T-helper 2 cell treated with Interferon-gamma antibody and Interleukin-4, amounts not matched to agents 5 μg/mL and 100 μg/mL, for 36 hours (primary cell): ENCODE data around the gene TNFSF13B.
A peak's percentile ranks its signal among the peaks of the same experiment; 100 is the strongest.
"Not testable (repeated sequence)": the region's sequence is repeated elsewhere in the genome, so short reads cannot be mapped to it uniquely, and the experiment has no call there.

Experiments
- DNase-seq: peaks from one replicate; pipeline ENCODE4 v3.0.0; 2021; ENCODE audit warnings: low spot score
- H3K27ac Mint-ChIP-seq: one replicate; pipeline ENCODE4 v1.8.0; 2021; ENCODE audit warnings: mild to moderate bottlenecking, mixed read lengths
- H3K27me3 Mint-ChIP-seq: one replicate; pipeline ENCODE4 v1.8.0; 2021; ENCODE audit warnings: low read depth, mixed read lengths
- H3K36me3 Mint-ChIP-seq: one replicate; pipeline ENCODE4 v1.8.0; 2021; ENCODE audit warnings: low read depth, mixed read lengths
- H3K4me1 Mint-ChIP-seq: one replicate; pipeline ENCODE4 v1.8.0; 2021; ENCODE audit warnings: low read depth, mixed read lengths
- H3K4me3 Mint-ChIP-seq: one replicate; pipeline ENCODE4 v1.8.0; 2022; ENCODE audit warnings: mild to moderate bottlenecking, moderate library complexity, mixed read lengths
- H3K9me3 Mint-ChIP-seq: one replicate; pipeline ENCODE4 v1.8.0; 2021; ENCODE audit warnings: mixed read lengths

The TNFSF13B gene

DNA sequence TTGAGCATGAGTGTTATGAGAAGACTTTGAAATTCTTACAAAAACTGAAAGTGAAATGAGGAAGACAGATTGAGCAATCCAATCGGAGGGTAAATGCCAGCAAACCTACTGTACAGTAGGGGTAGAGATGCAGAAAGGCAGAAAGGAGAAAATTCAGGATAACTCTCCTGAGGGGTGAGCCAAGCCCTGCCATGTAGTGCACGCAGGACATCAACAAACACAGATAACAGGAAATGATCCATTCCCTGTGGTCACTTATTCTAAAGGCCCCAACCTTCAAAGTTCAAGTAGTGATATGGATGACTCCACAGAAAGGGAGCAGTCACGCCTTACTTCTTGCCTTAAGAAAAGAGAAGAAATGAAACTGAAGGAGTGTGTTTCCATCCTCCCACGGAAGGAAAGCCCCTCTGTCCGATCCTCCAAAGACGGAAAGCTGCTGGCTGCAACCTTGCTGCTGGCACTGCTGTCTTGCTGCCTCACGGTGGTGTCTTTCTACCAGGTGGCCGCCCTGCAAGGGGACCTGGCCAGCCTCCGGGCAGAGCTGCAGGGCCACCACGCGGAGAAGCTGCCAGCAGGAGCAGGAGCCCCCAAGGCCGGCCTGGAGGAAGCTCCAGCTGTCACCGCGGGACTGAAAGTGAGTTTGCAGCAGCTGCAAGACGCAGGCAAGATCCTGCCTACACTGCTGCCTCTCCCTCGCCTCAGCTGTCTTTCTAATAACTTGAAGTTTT, at the start of gene TNFSF13B:
Gene TNFSF13B, plus strand, starts transcription at position 118 of the 728 bp plus-strand sequence. Its CDS starts 178 bp downstream, at position 296.
- Mint-ChIP-seq H3K9me3 (no peaks in the 10 kb centered on the region), H3K27ac (peak within 1 kb of the TSS; percentile 87), H3K27me3 (no peaks in the 10 kb centered on the region), H3K4me3 (peak within 1 kb of the TSS; percentile 82), H3K36me3 (no peaks in the 10 kb centered on the region), H3K4me1 (peaks cover 32% of the 10 kb centered on the region)
- peak; percentile 66 for DNase-seq

GRCh38 chr13:108220041-108220440, 49.5 kb upstream of the TNFSF13B start:
- no peak overlapping the region for H3K27ac Mint-ChIP-seq
- peak overlapping the region; percentile 93 for H3K4me3 Mint-ChIP-seq
- no peaks in the 10 kb centered on the region for H3K9me3 Mint-ChIP-seq
- no peaks in the 10 kb centered on the region for H3K27me3 Mint-ChIP-seq
- DNase-seq = no peak
- H3K36me3 Mint-ChIP-seq = peaks cover 3% of the 10 kb centered on the region
- H3K4me1 Mint-ChIP-seq = peaks cover 34% of the 10 kb centered on the region

DNA sequence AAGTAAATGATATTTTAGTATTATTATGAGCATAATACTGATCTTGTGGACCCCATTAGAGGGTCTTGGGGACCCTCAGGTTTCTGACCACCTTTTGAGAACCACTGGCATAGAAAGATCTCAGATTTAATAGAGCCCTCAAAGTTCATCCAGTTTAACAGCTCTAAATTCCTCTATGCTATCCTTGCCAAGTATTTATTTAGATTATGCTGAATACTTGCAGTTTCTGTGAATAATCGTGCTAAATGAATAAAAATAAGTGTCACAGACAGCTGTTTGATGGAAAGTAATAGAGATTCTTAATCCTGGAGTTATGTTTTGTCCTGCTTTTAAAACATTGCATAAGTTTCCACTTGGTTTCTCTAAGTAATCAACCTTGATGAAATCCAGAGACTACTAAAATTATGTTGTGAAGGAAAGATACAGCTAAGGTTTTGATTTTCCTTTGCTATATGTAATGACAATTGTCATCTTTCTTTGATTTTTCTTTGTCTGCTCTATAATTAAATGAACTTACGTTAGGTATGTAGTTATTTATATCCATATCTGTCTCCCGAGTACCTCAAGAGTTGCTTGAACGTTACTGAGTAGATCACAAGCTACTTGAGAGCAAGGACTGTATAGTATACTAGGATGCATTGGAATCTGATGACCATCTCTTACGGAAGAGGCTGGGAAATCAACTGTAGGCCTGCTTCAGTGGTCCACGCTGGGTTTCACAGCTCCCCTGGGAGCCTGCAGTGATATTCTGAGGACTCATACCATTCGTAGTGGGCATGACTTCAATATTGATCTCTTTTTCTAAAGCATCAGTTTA, 45.6 kb upstream of the TNFSF13B start:
- H3K4me1 Mint-ChIP-seq = peaks cover 42% of the 10 kb centered on the region
- no peak for DNase-seq
- no peaks in the 10 kb centered on the region for H3K27me3 Mint-ChIP-seq
- H3K27ac Mint-ChIP-seq = no peak overlapping the region
- no peak overlapping the region for H3K4me3 Mint-ChIP-seq
- H3K9me3 Mint-ChIP-seq = no peaks in the 10 kb centered on the region
- peaks cover 3% of the 10 kb centered on the region for H3K36me3 Mint-ChIP-seq

DNA sequence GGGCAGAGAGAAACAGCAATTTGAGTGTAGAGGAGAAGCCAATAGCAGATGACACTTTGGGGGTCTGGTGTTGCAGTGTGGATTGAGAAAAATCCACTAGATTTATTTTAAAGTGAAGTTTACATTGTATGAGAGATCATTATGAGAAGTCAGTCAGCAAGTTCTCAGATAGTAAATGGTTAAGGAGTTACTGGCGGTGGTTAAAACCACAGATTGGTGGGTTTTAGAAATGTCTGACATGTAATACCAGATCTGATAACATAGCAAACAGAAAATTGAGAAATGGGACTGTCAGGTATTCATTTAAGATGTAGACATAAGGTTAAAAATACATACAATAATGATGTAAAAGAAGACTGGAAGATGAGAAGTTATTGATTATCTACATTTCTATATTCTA, 44.1 kb upstream of the TNFSF13B start:
- peaks cover 26% of the 10 kb centered on the region for H3K4me1 Mint-ChIP-seq
- peak overlapping the region; percentile 6 for H3K4me3 Mint-ChIP-seq
- no peak overlapping the region for H3K27ac Mint-ChIP-seq
- H3K9me3 Mint-ChIP-seq = no peaks in the 10 kb centered on the region
- no peak for DNase-seq
- no peaks in the 10 kb centered on the region for H3K27me3 Mint-ChIP-seq
- peaks cover 12% of the 10 kb centered on the region for H3K36me3 Mint-ChIP-seq

DNA sequence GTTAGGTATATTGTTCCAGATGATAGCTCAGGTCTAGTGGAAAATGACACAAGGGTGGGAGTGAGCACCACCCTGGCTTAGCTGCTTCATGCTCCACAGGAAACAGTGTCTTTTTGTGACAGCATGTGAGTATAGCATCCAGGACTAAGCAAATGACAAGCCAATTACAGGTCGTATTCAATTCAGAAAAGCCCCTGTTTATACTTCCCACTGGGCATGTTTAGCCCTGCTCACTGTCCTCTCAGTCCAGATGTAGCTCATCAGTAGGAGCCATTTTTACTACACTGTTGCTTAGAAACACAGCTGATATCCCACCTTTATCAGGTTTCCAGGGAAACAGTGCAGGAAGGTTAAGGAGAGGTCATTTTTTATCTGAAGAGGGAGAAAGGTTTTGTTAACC, 43.3 kb upstream of the TNFSF13B start:
- no peak overlapping the region for H3K4me3 Mint-ChIP-seq
- H3K9me3 Mint-ChIP-seq = no peaks in the 10 kb centered on the region
- H3K27ac Mint-ChIP-seq = no peak overlapping the region
- H3K36me3 Mint-ChIP-seq = peaks cover 9% of the 10 kb centered on the region
- no peak for DNase-seq
- H3K4me1 Mint-ChIP-seq = peaks cover 26% of the 10 kb centered on the region
- no peaks in the 10 kb centered on the region for H3K27me3 Mint-ChIP-seq

GRCh38 chr13:108227651-108228272, 41.8 kb upstream of the TNFSF13B start:
- Mint-ChIP-seq H3K9me3 (no peaks in the 10 kb centered on the region), H3K4me1 (peaks cover 23% of the 10 kb centered on the region), H3K27me3 (no peaks in the 10 kb centered on the region), H3K36me3 (peaks cover 9% of the 10 kb centered on the region), H3K27ac (no peak overlapping the region), H3K4me3 (no peak overlapping the region)
- DNase-seq = no peak

DNA sequence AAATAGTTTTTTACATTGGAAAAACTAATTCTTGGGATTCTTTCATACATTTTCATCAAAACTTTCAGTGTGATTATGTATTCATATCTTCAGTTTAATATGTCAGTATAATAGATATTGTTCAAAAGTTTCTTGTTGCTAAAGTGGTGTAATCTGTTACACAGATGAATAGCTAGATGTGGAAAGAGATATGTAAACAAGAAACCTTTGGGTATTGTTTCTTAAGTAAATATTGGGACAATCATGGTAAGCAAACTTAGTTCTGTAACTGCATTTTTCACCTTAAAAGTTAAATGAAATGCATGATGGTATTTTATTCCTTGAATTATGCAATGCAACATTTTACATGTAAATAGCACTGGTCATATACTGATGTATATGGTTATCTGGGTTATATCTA, 39.1 kb upstream of the TNFSF13B start:
- Mint-ChIP-seq H3K4me1 (peaks cover 15% of the 10 kb centered on the region), H3K27me3 (no peaks in the 10 kb centered on the region), H3K9me3 (no peaks in the 10 kb centered on the region), H3K36me3 (peaks cover 12% of the 10 kb centered on the region), H3K27ac (no peak overlapping the region), H3K4me3 (no peak overlapping the region)
- DNase-seq = no peak

GRCh38 chr13:108249150-108249549, 20.4 kb upstream of the TNFSF13B start:
- H3K4me1 Mint-ChIP-seq = peaks cover 6% of the 10 kb centered on the region
- peaks cover 3% of the 10 kb centered on the region for H3K36me3 Mint-ChIP-seq
- H3K27ac Mint-ChIP-seq = no peak overlapping the region
- DNase-seq = no peak
- H3K9me3 Mint-ChIP-seq = peaks cover 22% of the 10 kb centered on the region
- H3K27me3 Mint-ChIP-seq = no peaks in the 10 kb centered on the region
- H3K4me3 Mint-ChIP-seq = no peak overlapping the region

DNA sequence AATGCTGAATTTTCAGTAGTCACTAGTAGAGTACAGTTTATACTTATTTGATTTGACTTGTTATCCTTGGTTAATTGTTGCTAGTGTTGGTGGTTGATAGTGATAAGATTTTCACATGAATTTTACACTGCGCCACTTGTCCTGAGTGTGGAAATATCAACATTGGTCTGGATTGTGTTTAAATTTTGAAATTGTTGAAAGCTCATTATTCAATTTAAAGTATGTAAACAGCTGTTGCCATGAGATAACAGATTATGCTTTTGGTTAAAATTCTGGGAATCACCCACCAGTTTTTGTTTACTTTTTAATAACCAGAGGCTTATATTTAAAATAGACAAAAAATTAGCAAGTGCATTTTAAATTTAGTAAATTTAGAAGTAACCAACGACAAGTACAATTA, 12.3 kb upstream of the TNFSF13B start:
- DNase-seq = no peak
- H3K9me3 Mint-ChIP-seq = peaks cover 5% of the 10 kb centered on the region
- peaks cover 5% of the 10 kb centered on the region for H3K36me3 Mint-ChIP-seq
- H3K27ac Mint-ChIP-seq = no peak overlapping the region
- H3K4me3 Mint-ChIP-seq = no peak overlapping the region
- H3K27me3 Mint-ChIP-seq = no peaks in the 10 kb centered on the region
- H3K4me1 Mint-ChIP-seq = no peaks in the 10 kb centered on the region

- H3K4me1 Mint-ChIP-seq = peaks cover 13% of the 10 kb centered on the region
- DNase-seq = no peak
- no peaks in the 10 kb centered on the region for H3K27me3 Mint-ChIP-seq
- no peaks in the 10 kb centered on the region for H3K36me3 Mint-ChIP-seq
- no peak overlapping the region for H3K27ac Mint-ChIP-seq
- H3K9me3 Mint-ChIP-seq = no peaks in the 10 kb centered on the region
- no peak overlapping the region for H3K4me3 Mint-ChIP-seq
Measured at GRCh38 chr13:108263621-108264355, 5.7 kb upstream of the TNFSF13B start.

- Mint-ChIP-seq H3K4me3 (peak overlapping the region; percentile 37), H3K9me3 (no peaks in the 10 kb centered on the region), H3K27ac (no peak overlapping the region), H3K4me1 (peaks cover 30% of the 10 kb centered on the region), H3K36me3 (no peaks in the 10 kb centered on the region), H3K27me3 (no peaks in the 10 kb centered on the region)
- DNase-seq = no peak
Measured at GRCh38 chr13:108266321-108266990, 3.1 kb upstream of the TNFSF13B start.

DNA sequence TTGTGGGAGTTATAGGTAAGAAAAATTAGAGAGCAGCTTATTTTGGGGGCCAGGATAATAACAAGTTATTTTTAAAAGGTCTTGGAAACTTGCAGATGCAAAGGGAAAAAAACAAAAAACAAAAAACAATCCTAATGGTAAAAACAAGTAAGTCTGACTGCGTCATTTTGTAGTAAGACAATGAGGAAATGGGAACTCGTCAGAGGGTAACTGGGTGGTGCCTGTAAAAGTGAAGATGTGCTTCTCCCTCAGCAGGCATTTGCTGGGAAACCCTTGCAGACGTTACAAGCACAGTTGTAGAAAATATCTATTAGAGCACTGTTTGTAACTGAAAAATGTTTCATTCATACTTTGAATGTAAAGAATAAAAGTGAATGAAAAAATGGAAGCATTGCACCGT, 2.2 kb upstream of the TNFSF13B start:
- Mint-ChIP-seq H3K4me3 (peak overlapping the region; percentile 13), H3K4me1 (peaks cover 32% of the 10 kb centered on the region), H3K9me3 (no peaks in the 10 kb centered on the region), H3K27ac (no peak overlapping the region), H3K27me3 (no peaks in the 10 kb centered on the region), H3K36me3 (no peaks in the 10 kb centered on the region)
- DNase-seq = no peak

GRCh38 chr13:108267855-108268254, 1.7 kb upstream of the TNFSF13B start:
- not testable (repeated sequence) for H3K36me3 Mint-ChIP-seq, H3K4me3 Mint-ChIP-seq, H3K27me3 Mint-ChIP-seq, DNase-seq, H3K27ac Mint-ChIP-seq, H3K9me3 Mint-ChIP-seq
- H3K4me1 Mint-ChIP-seq = peaks cover 32% of the 10 kb centered on the region
